HepG2 (cell line): ENCODE measurements around the gene TRPV2. TPM values are rescaled to one million over a fixed set of nuclear protein-coding genes. Genes with fewer than 3 reads are reported as not detected.
A peak's percentile ranks its signal among the peaks of the same experiment; 100 is the strongest.

ENCODE experiments used
- ARNT ChIP-seq: fragments of 450-650 bp; IDR thresholded peaks from 2 replicates; pipeline ENCODE4 v1.6.1; 2017
- CREB1 ChIP-seq, 2 experiments: fragments of 450-650 bp in 1 of 2; IDR thresholded peaks; 2 replicates each; pipeline ENCODE4 v1.6.1; 2016 to 2017; ENCODE audit warnings: control low read depth in 1 of 2, mild to moderate bottlenecking in 1 of 2, missing compliant biosample characterization in 1 of 2, missing genetic modification characterization in 1 of 2
- ERF ChIP-seq: IDR thresholded peaks from 2 replicates; pipeline ENCODE4 v1.6.1; 2018; ENCODE audit warnings: missing biosample characterization, missing genetic modification reagents
- ETV6 ChIP-seq: sonication (generic); formaldehyde crosslinking; conservative IDR thresholded peaks from 2 replicates; pipeline ENCODE4 v1.4.0; 2020; ENCODE audit warnings: missing genetic modification reagents
- FIP1L1 ChIP-seq: fragments of 200-400 bp; formaldehyde crosslinking; IDR thresholded peaks from 2 replicates; pipeline ENCODE4 v1.6.1; 2018; ENCODE audit warnings: low read depth, mild to moderate bottlenecking, low read length, moderate library complexity, borderline replicate concordance; ENCODE audit not compliant: insufficient read depth
- FOXK1 ChIP-seq: sonication (generic); formaldehyde crosslinking; IDR thresholded peaks from 2 replicates; pipeline ENCODE4 v1.4.0; 2020; ENCODE audit warnings: low read depth, missing genetic modification reagents, borderline replicate concordance
- GATAD2A ChIP-seq: IDR thresholded peaks from 2 replicates; pipeline ENCODE4 v1.6.1; 2016
- HOXA5 ChIP-seq: sonication (generic); formaldehyde crosslinking; IDR thresholded peaks from 2 replicates; pipeline ENCODE4 v1.4.0; 2020; ENCODE audit warnings: missing genetic modification reagents
- HOXA9 ChIP-seq: sonication (generic); formaldehyde crosslinking; IDR thresholded peaks from 2 replicates; pipeline ENCODE4 v1.8.1; 2022; ENCODE audit warnings: missing genetic modification reagents, mild to moderate bottlenecking, moderate library complexity, borderline replicate concordance
- IKZF1 ChIP-seq: fragments of 450-650 bp; IDR thresholded peaks from 2 replicates; pipeline ENCODE4 v1.7.1; 2016
- KAT2B ChIP-seq: fragments of 150-350 bp; IDR thresholded peaks from 2 replicates; pipeline ENCODE4 v1.6.1; 2014; ENCODE audit warnings: low read depth, low read length, borderline replicate concordance
- NFRKB ChIP-seq: fragments of 450-650 bp; IDR thresholded peaks from 2 replicates; pipeline ENCODE4 v1.6.1; 2017
- SALL1 ChIP-seq: sonication (generic); formaldehyde crosslinking; IDR thresholded peaks from 2 replicates; pipeline ENCODE4 v1.8.0; 2022; ENCODE audit warnings: mild to moderate bottlenecking, missing genetic modification reagents
- SAP130 ChIP-seq: IDR thresholded peaks from 2 replicates; pipeline ENCODE4 v1.6.1; 2016; ENCODE audit warnings: low read depth
- TARDBP ChIP-seq: sonication (generic); formaldehyde crosslinking; IDR thresholded peaks from 2 replicates; pipeline ENCODE4 v1.8.0; 2022; ENCODE audit warnings: mild to moderate bottlenecking, missing genetic modification reagents
- YEATS4 ChIP-seq: sonication (generic); formaldehyde crosslinking; IDR thresholded peaks from 2 replicates; pipeline ENCODE4 v1.4.0; 2020; ENCODE audit warnings: missing genetic modification reagents, borderline replicate concordance
- ZBTB3 ChIP-seq: sonication (generic); formaldehyde crosslinking; IDR thresholded peaks from 2 replicates; pipeline ENCODE4 v1.4.0; 2020; ENCODE audit warnings: low read depth, mild to moderate bottlenecking, moderate library complexity, missing genetic modification reagents, borderline replicate concordance
- ZNF33B ChIP-seq: sonication (generic); formaldehyde crosslinking; IDR thresholded peaks from 2 replicates; pipeline ENCODE4 v1.5.1; 2020; ENCODE audit warnings: mild to moderate bottlenecking, missing genetic modification reagents
- polyA plus RNA-seq, 8 experiments: library from polyadenylated mRNA; depleted of rRNA in 3 of 8; stranded (reverse) in 7 of 8; unstranded in 1 of 8; fragments of >200 nt; fragmentation: Illumina TruSeq in 4 of 8; extraction: Trizol in 4 of 8; gene quantifications; 2 replicates each; pipeline versions ENCODE4 v1.2.1 to v1.2.3, GENCODE V29; 2011 to 2016; ENCODE audit warnings: low read depth in 4 of 8, missing spikeins in 1 of 8, mixed read lengths in 1 of 8; ENCODE audit not compliant: insufficient read depth in 1 of 8
- total RNA-seq, 5 experiments: library from RNA; depleted of rRNA; stranded (reverse); fragments of >200 nt; fragmentation: Illumina TruSeq; extraction: Trizol; gene quantifications; 2 replicates each; pipeline ENCODE4 v1.2.3, GENCODE V29; 2016; ENCODE audit warnings: low read depth in 1 of 5
- TF ChIP-seq, protein P1 (sequence below): sonication (generic); formaldehyde crosslinking; IDR thresholded peaks from 2 replicates; pipeline ENCODE4 v1.5.0; 2020; ENCODE audit warnings: missing genetic modification reagents
- TF ChIP-seq, protein P2 (sequence below): sonication (generic); formaldehyde crosslinking; conservative IDR thresholded peaks from 2 replicates; pipeline ENCODE4 v1.4.0; 2020; ENCODE audit warnings: missing genetic modification reagents
- TF ChIP-seq, protein P3 (sequence below): sonication (generic); formaldehyde crosslinking; IDR thresholded peaks from 2 replicates; pipeline ENCODE4 v1.4.0; 2020; ENCODE audit warnings: missing genetic modification reagents
- TF ChIP-seq, protein P4 (sequence below): sonication (generic); formaldehyde crosslinking; IDR thresholded peaks from 2 replicates; pipeline ENCODE4 v1.5.0; 2020; ENCODE audit warnings: mild to moderate bottlenecking, missing genetic modification reagents, moderate library complexity
- TF ChIP-seq, protein P5 (sequence below): sonication (generic); formaldehyde crosslinking; IDR thresholded peaks from 2 replicates; pipeline ENCODE4 v1.4.0; 2020; ENCODE audit warnings: mild to moderate bottlenecking, low read depth, missing genetic modification reagents
- TF ChIP-seq, protein P6 (sequence below): sonication (generic); formaldehyde crosslinking; IDR thresholded peaks from 2 replicates; pipeline ENCODE4 v1.4.0; 2020; ENCODE audit warnings: mild to moderate bottlenecking, missing genetic modification reagents

The TRPV2 gene
- total and polyA plus RNA-seq, 2 of the 13 experiments (the other 11 are each of a cell fraction or from before 2014, with no cell fraction given), result 13.6 to 21.3 TPM

- TF ChIP-seq CREB1 (IDR thresholded peaks at IDR 0.05) (no peak), CREB1 (CRISPR knock-in tag; IDR thresholded peaks at IDR 0.05) (no peak), ARNT (no peak), GATAD2A (CRISPR knock-in tag) (no peak), YEATS4 (no peak), ERF (CRISPR knock-in tag) (no peak), HOXA9 (no peak), HOXA5 (no peak), NFRKB (no peak), TARDBP (CRISPR knock-in tag) (peak; percentile 57; the same call in 1 of the 2 replicates), KAT2B (no peak), ZNF33B (CRISPR knock-in tag) (0 out of 2 replicates have a peak, but pooled peaks have one; percentile 37), IKZF1 (no peak), ZBTB3 (no peak), FOXK1 (CRISPR knock-in tag) (no peak), ETV6 (no peak), SAP130 (CRISPR knock-in tag) (no peak), SALL1 (CRISPR knock-in tag) (no peak; the same call in 1 of the 2 replicates), FIP1L1 (no peak)
- TF ChIP-seq, protein P1, sequence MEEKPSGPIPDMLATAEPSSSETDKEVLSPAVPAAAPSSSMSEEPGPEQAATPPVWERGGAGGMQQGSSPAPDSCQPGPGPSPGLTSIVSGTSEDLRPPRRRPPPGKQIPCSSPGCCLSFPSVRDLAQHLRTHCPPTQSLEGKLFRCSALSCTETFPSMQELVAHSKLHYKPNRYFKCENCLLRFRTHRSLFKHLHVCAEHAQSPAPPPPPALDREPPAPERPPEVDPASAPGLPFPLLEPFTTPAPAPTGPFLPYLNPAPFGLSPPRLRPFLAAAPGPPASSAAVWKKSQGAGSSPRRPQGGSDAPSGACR (CRISPR knock-in tag), result no peak
- TF ChIP-seq, protein P2, sequence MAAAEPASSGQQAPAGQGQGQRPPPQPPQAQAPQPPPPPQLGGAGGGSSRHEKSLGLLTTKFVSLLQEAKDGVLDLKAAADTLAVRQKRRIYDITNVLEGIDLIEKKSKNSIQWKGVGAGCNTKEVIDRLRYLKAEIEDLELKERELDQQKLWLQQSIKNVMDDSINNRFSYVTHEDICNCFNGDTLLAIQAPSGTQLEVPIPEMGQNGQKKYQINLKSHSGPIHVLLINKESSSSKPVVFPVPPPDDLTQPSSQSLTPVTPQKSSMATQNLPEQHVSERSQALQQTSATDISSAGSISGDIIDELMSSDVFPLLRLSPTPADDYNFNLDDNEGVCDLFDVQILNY (CRISPR knock-in tag), result no peak
- TF ChIP-seq, protein P3, sequence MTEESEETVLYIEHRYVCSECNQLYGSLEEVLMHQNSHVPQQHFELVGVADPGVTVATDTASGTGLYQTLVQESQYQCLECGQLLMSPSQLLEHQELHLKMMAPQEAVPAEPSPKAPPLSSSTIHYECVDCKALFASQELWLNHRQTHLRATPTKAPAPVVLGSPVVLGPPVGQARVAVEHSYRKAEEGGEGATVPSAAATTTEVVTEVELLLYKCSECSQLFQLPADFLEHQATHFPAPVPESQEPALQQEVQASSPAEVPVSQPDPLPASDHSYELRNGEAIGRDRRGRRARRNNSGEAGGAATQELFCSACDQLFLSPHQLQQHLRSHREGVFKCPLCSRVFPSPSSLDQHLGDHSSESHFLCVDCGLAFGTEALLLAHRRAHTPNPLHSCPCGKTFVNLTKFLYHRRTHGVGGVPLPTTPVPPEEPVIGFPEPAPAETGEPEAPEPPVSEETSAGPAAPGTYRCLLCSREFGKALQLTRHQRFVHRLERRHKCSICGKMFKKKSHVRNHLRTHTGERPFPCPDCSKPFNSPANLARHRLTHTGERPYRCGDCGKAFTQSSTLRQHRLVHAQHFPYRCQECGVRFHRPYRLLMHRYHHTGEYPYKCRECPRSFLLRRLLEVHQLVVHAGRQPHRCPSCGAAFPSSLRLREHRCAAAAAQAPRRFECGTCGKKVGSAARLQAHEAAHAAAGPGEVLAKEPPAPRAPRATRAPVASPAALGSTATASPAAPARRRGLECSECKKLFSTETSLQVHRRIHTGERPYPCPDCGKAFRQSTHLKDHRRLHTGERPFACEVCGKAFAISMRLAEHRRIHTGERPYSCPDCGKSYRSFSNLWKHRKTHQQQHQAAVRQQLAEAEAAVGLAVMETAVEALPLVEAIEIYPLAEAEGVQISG, result no peak; the same call in 1 of the 2 replicates
- TF ChIP-seq, protein P4, sequence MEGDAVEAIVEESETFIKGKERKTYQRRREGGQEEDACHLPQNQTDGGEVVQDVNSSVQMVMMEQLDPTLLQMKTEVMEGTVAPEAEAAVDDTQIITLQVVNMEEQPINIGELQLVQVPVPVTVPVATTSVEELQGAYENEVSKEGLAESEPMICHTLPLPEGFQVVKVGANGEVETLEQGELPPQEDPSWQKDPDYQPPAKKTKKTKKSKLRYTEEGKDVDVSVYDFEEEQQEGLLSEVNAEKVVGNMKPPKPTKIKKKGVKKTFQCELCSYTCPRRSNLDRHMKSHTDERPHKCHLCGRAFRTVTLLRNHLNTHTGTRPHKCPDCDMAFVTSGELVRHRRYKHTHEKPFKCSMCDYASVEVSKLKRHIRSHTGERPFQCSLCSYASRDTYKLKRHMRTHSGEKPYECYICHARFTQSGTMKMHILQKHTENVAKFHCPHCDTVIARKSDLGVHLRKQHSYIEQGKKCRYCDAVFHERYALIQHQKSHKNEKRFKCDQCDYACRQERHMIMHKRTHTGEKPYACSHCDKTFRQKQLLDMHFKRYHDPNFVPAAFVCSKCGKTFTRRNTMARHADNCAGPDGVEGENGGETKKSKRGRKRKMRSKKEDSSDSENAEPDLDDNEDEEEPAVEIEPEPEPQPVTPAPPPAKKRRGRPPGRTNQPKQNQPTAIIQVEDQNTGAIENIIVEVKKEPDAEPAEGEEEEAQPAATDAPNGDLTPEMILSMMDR (CRISPR knock-in tag), result no peak
- TF ChIP-seq, protein P5, sequence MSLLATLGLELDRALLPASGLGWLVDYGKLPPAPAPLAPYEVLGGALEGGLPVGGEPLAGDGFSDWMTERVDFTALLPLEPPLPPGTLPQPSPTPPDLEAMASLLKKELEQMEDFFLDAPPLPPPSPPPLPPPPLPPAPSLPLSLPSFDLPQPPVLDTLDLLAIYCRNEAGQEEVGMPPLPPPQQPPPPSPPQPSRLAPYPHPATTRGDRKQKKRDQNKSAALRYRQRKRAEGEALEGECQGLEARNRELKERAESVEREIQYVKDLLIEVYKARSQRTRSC (CRISPR knock-in tag), result no peak
- TF ChIP-seq, protein P6, sequence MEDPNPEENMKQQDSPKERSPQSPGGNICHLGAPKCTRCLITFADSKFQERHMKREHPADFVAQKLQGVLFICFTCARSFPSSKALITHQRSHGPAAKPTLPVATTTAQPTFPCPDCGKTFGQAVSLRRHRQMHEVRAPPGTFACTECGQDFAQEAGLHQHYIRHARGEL (CRISPR knock-in tag), result no peak
Measured at GRCh38 chr17:16443511-16444257, 28.3 kb downstream of the TRPV2 start (continued).
